BLaER1 (cell line): ENCODE data around the gene SCARF2.
"Not testable (repeated sequence)": the region's sequence is repeated elsewhere in the genome, so short reads cannot be mapped to it uniquely, and the experiment has no call there.

Source experiments
- H3K27ac ChIP-seq: shearing (Covaris generic); formaldehyde crosslinking; 2 replicates; pipeline ENCODE4 v1.8.1; 2022
- H3K27me3 ChIP-seq: shearing (Covaris generic); formaldehyde crosslinking; 2 replicates; pipeline ENCODE4 v1.8.1; 2022
- H3K36me3 ChIP-seq: shearing (Covaris generic); formaldehyde crosslinking; 2 replicates; pipeline ENCODE4 v1.8.1; 2022
- H3K4me1 ChIP-seq: shearing (Covaris generic); formaldehyde crosslinking; 2 replicates; pipeline ENCODE4 v1.8.1; 2022
- H3K4me2 ChIP-seq: shearing (Covaris generic); formaldehyde crosslinking; 2 replicates; pipeline ENCODE4 v1.8.1; 2022
- H3K4me3 ChIP-seq: shearing (Covaris generic); formaldehyde crosslinking; 2 replicates; pipeline ENCODE4 v1.8.1; 2022
- H3K9ac ChIP-seq: shearing (Covaris generic); formaldehyde crosslinking; 2 replicates; pipeline ENCODE4 v1.8.1; 2022
- H3K9me3 ChIP-seq: shearing (Covaris generic); formaldehyde crosslinking; 2 replicates; pipeline ENCODE4 v1.8.1; 2022
- H4K20me1 ChIP-seq: shearing (Covaris generic); formaldehyde crosslinking; 2 replicates; pipeline ENCODE4 v1.8.1; 2022
- Cebpa-rat ChIP-seq: shearing (Covaris generic); IDR thresholded peaks from 2 replicates; pipeline ENCODE4 v1.8.1; 2022

The SCARF2 gene

DNA sequence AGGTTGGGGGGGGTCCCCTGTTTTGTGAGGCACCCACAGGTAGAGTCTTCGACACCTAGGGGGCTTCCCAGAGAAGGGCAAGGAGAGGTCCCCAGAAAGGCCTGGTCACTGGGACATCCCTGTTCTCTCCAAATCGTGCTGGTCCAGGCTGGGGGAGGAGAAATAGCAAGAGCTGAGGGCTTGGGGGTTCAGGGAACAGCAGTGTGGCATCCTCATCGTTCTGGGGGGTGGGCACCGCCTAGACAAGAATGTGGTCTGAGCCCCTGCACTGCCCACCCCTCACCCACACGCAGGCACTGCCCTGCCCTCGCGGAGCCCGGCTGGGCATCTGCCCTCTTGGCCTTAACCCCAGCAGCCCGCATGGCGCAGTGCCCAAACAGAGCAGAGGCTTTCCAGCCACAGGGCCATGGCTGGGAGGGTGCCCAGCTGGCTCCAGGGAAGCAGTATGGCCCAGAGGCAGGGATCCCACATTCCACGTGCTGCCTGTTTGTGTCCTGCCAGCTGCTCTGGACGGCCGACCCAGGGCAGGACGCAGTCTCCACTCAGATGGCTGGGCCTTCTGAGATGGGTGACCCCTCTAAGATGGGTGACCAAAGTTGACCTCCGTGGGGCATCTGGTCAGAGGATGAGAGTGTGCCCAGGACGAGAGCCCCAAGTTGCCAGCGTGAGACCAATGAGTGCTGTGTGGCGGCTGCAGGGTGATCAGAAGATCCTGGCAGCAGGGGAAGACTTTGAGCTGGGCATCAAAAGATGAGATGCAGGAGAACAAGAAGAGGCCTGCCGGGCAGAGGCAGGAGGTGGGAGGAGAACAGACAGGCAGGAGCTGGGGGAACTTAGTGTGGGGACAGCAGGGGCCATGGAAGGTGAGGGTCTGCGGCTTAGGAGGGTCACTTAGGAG, 14.4 kb downstream of the SCARF2 start:
- Histone ChIP-seq H3K36me3 (no peaks in the 10 kb centered on the region), H3K4me3 (peak overlapping the region; percentile 50), H3K27ac (peak overlapping the region; percentile 57), H3K27me3 (peaks cover 40% of the 10 kb centered on the region), H3K4me1 (peaks cover 62% of the 10 kb centered on the region), H3K9ac (peak overlapping the region; percentile 61), H3K9me3 (peaks cover 7% of the 10 kb centered on the region; the same call in 1 of the 2 replicates), H4K20me1 (no peaks in the 10 kb centered on the region), H3K4me2 (peak overlapping the region; percentile 92)
- no peak for TF ChIP-seq Cebpa-rat

DNA sequence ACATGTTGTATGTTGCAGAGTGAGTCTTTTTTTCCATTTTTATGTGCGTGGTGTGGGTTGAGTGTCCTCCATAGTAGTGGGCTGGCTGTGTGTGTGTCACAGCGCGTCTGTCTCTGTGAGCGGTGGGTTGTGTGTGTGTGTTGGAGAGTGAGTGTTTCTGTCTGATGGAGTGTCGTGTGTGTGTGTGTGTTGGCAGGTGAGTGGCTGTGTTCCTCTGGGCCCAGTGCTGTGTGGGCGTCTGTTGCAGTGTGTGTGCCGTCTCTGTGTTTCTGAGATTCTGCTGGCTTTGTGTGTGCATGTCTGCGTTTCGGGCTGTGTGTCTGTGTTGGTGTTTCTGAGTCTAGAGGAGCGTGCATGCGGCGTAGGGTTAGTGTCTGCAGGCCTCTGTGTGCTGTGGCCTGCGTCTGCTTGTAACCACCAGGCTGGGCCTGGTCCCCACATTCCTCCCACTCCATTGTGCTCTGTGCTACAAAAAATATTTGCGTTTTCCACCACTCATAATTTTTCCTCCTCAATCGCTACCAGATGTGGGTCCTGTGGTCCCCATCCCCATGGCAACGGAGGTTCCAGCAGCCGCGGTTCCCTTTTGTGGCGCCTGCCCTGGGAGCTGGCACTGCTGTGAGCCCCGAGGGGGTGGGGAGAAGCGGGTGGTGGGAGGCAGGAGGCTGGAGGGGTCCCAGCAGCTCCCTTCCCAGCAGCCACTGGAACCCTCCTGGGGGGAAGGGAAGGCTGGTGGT, 15.2 kb downstream of the SCARF2 start:
- Histone ChIP-seq H3K9me3 (peaks cover 7% of the 10 kb centered on the region; the same call in 1 of the 2 replicates), H3K27me3 (peaks cover 34% of the 10 kb centered on the region), H3K27ac (peak overlapping the region; percentile 57; the same call in 1 of the 2 replicates), H3K4me3 (0 out of 2 replicates have a peak overlapping the region, but pooled peaks have one; percentile 6), H3K4me2 (peak overlapping the region; percentile 92), H3K9ac (peak overlapping the region; percentile 16; the same call in 1 of the 2 replicates), H3K36me3 (no peaks in the 10 kb centered on the region), H4K20me1 (no peaks in the 10 kb centered on the region), H3K4me1 (peaks cover 69% of the 10 kb centered on the region)
- no peak for TF ChIP-seq Cebpa-rat

DNA sequence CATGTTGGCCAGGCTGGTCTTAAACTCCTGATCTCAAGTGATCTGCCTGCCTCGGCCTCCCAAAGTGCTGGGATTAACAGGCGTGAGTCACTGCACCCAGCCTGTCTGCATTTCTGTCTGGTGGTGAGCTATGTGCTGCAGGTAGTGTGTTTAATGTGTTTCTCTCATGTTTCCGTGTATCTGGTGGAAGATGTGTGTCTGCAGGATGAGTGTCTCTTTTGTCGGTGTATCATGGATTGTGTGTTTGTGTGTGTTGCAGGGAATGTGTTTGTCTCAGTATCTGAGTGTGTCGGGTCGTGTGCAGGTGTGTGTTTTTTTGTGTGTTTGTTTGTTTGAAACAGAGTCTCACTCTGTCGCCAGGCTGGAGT, 16.1 kb downstream of the SCARF2 start:
- no peak for TF ChIP-seq Cebpa-rat
- no peaks in the 10 kb centered on the region for H4K20me1 ChIP-seq
- peaks cover 7% of the 10 kb centered on the region; the same call in 1 of the 2 replicates for H3K9me3 ChIP-seq
- H3K4me3 ChIP-seq: no peak overlapping the region
- no peak overlapping the region for H3K9ac ChIP-seq
- H3K27ac ChIP-seq: no peak overlapping the region
- H3K36me3 ChIP-seq: no peaks in the 10 kb centered on the region
- H3K27me3 ChIP-seq: peaks cover 24% of the 10 kb centered on the region
- peak overlapping the region; percentile 92 for H3K4me2 ChIP-seq
- peaks cover 78% of the 10 kb centered on the region for H3K4me1 ChIP-seq

DNA sequence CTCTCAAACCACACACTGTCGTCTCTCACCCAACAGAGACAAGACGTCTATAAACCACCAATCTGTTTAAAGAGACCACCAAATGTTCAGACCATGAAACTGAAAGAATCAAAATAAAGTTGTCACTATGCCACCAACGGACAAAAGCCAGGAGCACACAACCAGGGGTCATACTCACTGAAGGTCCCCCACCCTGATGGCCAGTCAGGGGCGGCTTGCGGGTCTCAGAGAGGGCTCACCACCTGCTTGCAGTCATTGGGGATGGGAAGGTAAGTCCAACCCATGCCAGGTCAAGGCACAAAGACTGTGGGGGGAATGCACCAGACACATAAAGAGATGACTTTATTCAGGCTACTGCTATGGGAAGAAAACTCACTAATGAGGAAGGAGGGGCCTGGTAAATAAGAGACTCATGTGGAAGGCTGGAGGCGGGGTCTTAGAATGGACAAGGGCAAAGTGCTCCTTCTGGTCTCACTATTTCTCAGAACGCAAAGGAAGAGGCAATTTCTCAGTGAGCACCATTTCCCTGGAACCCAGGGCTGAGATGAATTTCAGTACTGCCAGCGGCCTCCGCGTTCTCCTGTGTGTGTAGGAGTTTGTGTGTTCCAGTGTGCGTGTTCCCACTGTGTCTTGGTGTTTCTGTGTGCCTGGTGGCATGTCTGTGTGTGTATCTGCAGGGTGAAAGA, 17.3 kb downstream of the SCARF2 start:
- Histone ChIP-seq H3K4me2 (no peak overlapping the region), H3K36me3 (no peaks in the 10 kb centered on the region), H3K9ac (no peak overlapping the region), H4K20me1 (no peaks in the 10 kb centered on the region), H3K9me3 (peaks cover 6% of the 10 kb centered on the region; the same call in 1 of the 2 replicates), H3K4me1 (peaks cover 78% of the 10 kb centered on the region), H3K27ac (no peak overlapping the region), H3K27me3 (peaks cover 12% of the 10 kb centered on the region), H3K4me3 (no peak overlapping the region)
- no peak for TF ChIP-seq Cebpa-rat

DNA sequence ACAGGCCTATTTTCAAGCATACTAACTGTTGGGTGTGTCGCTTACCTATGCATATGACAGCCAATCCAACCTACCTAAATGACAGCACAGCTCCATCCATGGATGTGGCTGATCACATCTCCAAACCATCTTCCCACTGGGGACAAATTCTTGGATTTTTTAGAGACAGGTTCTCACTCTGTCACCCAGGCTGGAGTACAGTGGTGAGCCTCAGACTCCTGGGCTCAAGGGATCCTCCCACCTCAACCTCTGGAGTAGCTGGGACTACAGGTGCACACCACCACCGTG, 18.0 kb downstream of the SCARF2 start:
- TF ChIP-seq Cebpa-rat: no peak
- Histone ChIP-seq H3K4me2 (no peak overlapping the region), H4K20me1 (no peaks in the 10 kb centered on the region), H3K4me1 (peaks cover 71% of the 10 kb centered on the region), H3K9me3 (no peaks in the 10 kb centered on the region), H3K27ac (no peak overlapping the region), H3K9ac (no peak overlapping the region), H3K27me3 (peaks cover 6% of the 10 kb centered on the region), H3K36me3 (no peaks in the 10 kb centered on the region), H3K4me3 (no peak overlapping the region)

DNA sequence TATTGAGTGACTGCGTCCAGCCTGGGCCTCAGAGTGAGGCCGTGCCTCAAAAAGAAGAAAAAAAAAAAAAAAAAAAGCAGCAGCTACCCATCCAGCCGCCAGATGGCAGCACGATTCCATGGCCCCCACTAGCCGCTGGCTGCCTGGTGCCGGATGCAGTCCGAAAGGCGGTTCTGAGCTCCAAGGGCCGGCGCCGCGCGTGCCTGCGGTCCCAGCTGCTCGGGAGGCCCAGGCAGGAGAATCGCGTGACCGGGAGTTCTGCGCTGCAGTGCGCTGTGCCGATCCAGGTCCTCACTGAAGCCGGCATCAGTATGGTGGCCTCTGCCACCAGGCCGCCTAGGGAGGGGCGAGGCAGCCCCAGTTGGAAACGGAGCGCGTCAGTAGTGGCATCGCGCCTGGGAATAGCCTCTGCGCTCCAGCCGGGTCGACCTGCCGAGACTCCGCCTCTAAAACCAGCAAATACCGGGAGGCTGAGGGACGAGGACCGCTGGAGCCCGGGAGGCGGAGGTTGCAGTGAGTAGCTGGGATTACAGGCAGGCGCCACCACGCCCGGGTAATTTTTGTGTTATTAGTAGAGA, 19.3 kb downstream of the SCARF2 start:
- H3K9ac ChIP-seq: 0 out of 2 replicates have a peak overlapping the region, but pooled peaks have one; percentile 10

DNA sequence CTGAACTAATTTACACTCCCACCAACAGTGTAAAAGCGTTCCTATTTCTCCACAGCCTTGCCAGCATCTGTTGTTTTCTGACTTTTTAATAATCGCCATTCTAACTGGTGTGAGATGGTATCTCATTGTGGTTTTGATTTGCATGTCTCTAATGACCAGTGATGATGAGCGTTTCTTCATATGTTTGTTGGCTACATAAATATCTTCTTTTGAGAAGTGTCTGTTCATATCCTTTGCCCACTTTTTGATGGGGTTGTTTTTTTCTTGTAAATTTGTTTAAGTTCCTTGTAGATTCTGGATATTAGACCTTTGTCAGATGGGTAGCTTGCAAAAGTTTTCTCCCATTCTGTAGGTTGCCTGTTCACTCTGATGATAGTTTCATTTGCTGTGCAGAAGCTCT, 21.9 kb downstream of the SCARF2 start:
- not testable (repeated sequence) for H3K27me3 ChIP-seq, H3K4me3 ChIP-seq, H3K9ac ChIP-seq, H4K20me1 ChIP-seq, H3K4me2 ChIP-seq, H3K9me3 ChIP-seq, H3K36me3 ChIP-seq, H3K27ac ChIP-seq
- H3K4me1 ChIP-seq: peaks cover 48% of the 10 kb centered on the region

More for the DNA sequence above, 19.3 kb downstream of the SCARF2 start:
- peak overlapping the region; percentile 66 for H3K4me2 ChIP-seq
- H3K4me1 ChIP-seq: peaks cover 63% of the 10 kb centered on the region
- no peaks in the 10 kb centered on the region for H3K27me3 ChIP-seq
- no peak overlapping the region for H3K4me3 ChIP-seq
- no peaks in the 10 kb centered on the region for H4K20me1 ChIP-seq
- TF ChIP-seq Cebpa-rat: no peak
- H3K36me3 ChIP-seq: no peaks in the 10 kb centered on the region
- no peak overlapping the region for H3K27ac ChIP-seq
- no peaks in the 10 kb centered on the region for H3K9me3 ChIP-seq

DNA sequence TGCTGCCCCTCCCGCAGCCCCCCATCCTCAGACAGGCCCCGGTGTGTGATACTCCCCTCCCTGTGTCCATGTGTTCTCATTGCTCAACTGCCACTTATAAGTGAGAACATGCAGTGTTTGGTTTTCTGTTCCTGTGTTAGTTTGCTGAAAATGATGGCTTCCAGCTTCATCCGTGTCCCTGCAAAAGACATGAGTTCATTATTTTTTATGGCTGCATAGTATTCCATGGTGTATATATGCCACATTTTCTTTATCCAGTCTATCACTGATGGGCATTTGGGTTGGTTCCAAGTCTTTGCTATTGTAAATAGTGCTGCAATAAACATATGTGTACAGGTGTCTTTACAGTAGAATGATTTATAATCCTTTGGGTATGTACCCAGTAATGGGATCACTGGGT, 22.4 kb downstream of the SCARF2 start:
- not testable (repeated sequence) for H3K4me2 ChIP-seq, H3K9ac ChIP-seq, H3K4me3 ChIP-seq, H4K20me1 ChIP-seq, H3K27ac ChIP-seq, H3K9me3 ChIP-seq, H3K27me3 ChIP-seq, H3K36me3 ChIP-seq
- peaks cover 43% of the 10 kb centered on the region for H3K4me1 ChIP-seq

DNA sequence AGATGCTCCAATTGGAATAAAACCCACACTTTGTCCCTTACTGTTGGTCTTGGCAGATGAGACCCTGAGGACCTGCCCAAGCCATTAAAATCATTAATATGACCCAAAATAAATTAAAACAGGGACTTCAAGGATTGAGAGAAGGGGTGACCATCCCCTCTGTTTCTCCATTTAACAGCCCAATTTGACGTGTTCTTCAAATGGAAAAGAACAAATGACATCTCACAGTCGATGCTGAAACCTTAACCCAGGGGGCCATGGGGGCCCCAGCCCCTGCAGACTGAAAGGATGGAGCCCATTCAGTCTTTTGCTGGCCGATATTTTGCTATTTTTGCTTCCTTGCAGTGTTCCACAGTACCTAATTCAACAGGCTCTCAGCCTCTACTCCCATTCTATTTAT, 23.2 kb downstream of the SCARF2 start:
- no peaks in the 10 kb centered on the region for H3K9me3 ChIP-seq
- no peaks in the 10 kb centered on the region for H3K36me3 ChIP-seq
- no peak overlapping the region for H3K4me3 ChIP-seq
- no peak for TF ChIP-seq Cebpa-rat
- no peaks in the 10 kb centered on the region for H3K27me3 ChIP-seq
- no peak overlapping the region for H3K9ac ChIP-seq
- H3K27ac ChIP-seq: no peak overlapping the region
- H4K20me1 ChIP-seq: no peaks in the 10 kb centered on the region
- H3K4me2 ChIP-seq: no peak overlapping the region
- peaks cover 37% of the 10 kb centered on the region for H3K4me1 ChIP-seq
